Activated CD8-positive, alpha-beta T cell treated with anti-CD3 and anti-CD28 coated beads for 36 hours (primary cell): Measurements from ENCODE around the gene CNTNAP1. TPM values are rescaled to one million over a fixed set of nuclear protein-coding genes. Genes with fewer than 3 reads are reported as not detected.
"Not testable (repeated sequence)": the region's sequence is repeated elsewhere in the genome, so short reads cannot be mapped to it uniquely, and the experiment has no call there.

Experiments used
- ATAC-seq: fragments of 200-7000 bp; cut with Tn5 transposase; one replicate; pipeline ENCODE4 v1.10.0; 2021; ENCODE audit warnings: mild to moderate bottlenecking, moderate library complexity
- CTCF ChIA-PET: fragments of 350-600 bp; sonication (Branson Sonifier 250); formaldehyde crosslinking; loops from one replicate; lab custom pipeline; 2021; ENCODE audit warnings: antibody characterized with exemption; lab: Charles Lee
- POLR2A ChIA-PET: fragments of 350-600 bp; sonication (Branson Sonifier 250); formaldehyde crosslinking; loops from one replicate; lab custom pipeline; 2021; ENCODE audit warnings: antibody characterized with exemption; lab: Charles Lee
- DNase-seq: peaks from one replicate; pipeline ENCODE4 v3.0.0-alpha.2; 2020
- H3K27ac Mint-ChIP-seq: one replicate; pipeline ENCODE4 v1.8.0; 2021; ENCODE audit warnings: mild to moderate bottlenecking, mixed read lengths
- H3K27me3 Mint-ChIP-seq: one replicate; pipeline ENCODE4 v1.8.0; 2021; ENCODE audit warnings: mixed read lengths
- H3K36me3 Mint-ChIP-seq: one replicate; pipeline ENCODE4 v1.8.0; 2021; ENCODE audit warnings: low read depth, mixed read lengths
- H3K4me1 Mint-ChIP-seq: one replicate; pipeline ENCODE4 v1.8.0; 2021; ENCODE audit warnings: low read depth, mixed read lengths
- H3K4me3 Mint-ChIP-seq: one replicate; pipeline ENCODE4 v1.8.0; 2021; ENCODE audit warnings: mild to moderate bottlenecking, moderate library complexity, mixed read lengths
- H3K9me3 Mint-ChIP-seq: one replicate; pipeline ENCODE4 v1.8.0; 2021; ENCODE audit warnings: mixed read lengths
- CTCF ChIP-seq: fragments of 200-600 bp; IDR thresholded peaks from one replicate; pipeline ENCODE4 v1.8.0; 2022; ENCODE audit warnings: antibody characterized with exemption, mild to moderate bottlenecking
- intact Hi-C: fragments of 100-400 bp; cut with micrococcal nuclease; formaldehyde crosslinking; loops from one replicate; pipeline ENCODE4 v1.10.0; 2022
- total RNA-seq, 2 experiments: library from RNA; stranded (reverse); gene quantifications; one replicate each; pipeline ENCODE4 v1.2.3, GENCODE V29; 2021

CNTNAP1 gene
- total RNA-seq, 2 experiments from 2014 or later = 0.13 to 0.25 TPM

GRCh38 chr17:42720996-42721583, 38.8 kb downstream of the CNTNAP1 start:
- peak; percentile 81 for TF ChIP-seq CTCF
- Mint-ChIP-seq H3K4me3 (no peak overlapping the region), H3K36me3 (peaks cover 42% of the 10 kb centered on the region), H3K27me3 (no peaks in the 10 kb centered on the region), H3K4me1 (no peaks in the 10 kb centered on the region), H3K9me3 (no peaks in the 10 kb centered on the region), H3K27ac (no peak overlapping the region)
- ATAC-seq (peak; percentile 75), DNase-seq (peak; percentile 43)
- ChIA-PET POLR2A (no interaction called here), CTCF (interaction anchor here (0.8 to 4.1 kb wide), 6 partner anchors 11 to 208 kb away, joined by 3 to 54 read pairs (median 4); partner anchors contain the start of gene RAMP2)
- intact Hi-C loops = loop anchor here (2.0 to 10.0 kb wide), 2 partner anchors 42 to 214 kb away; no protein-coding TSS in a partner anchor

- CTCF ChIA-PET = interaction anchor here (1.2 kb wide), 1 partner anchor 40 kb away, joined by 5 read pairs; no protein-coding TSS in a partner anchor
- no peak for ATAC-seq
- H3K9me3 Mint-ChIP-seq = no peaks in the 10 kb centered on the region
Measured at GRCh38 chr17:42723636-42724035, 41.3 kb downstream of the CNTNAP1 start.

GRCh38 chr17:42725143-42725542, 42.8 kb downstream of the CNTNAP1 start:
- Mint-ChIP-seq H3K4me1 (no peaks in the 10 kb centered on the region), H3K4me3 (no peak overlapping the region), H3K9me3 (no peaks in the 10 kb centered on the region), H3K27ac (no peak overlapping the region), H3K36me3 (peaks cover 25% of the 10 kb centered on the region), H3K27me3 (no peaks in the 10 kb centered on the region)
- no peak for TF ChIP-seq CTCF
- ChIA-PET POLR2A (interaction anchor here (0.6 kb wide), 1 partner anchor 14 kb away, joined by 4 read pairs; no protein-coding TSS in a partner anchor), CTCF (interaction anchor here (1.1 to 1.3 kb wide), 3 partner anchors 13 to 146 kb away, joined by 4 read pairs; no protein-coding TSS in a partner anchor)
- DNase-seq = no peak
- ATAC-seq = no peak
- intact Hi-C loops = loop anchor here (10.0 kb wide), 1 partner anchor 210 kb away; no protein-coding TSS in a partner anchor

More at GRCh38 chr17:42723636-42724035, 41.3 kb downstream of the CNTNAP1 start:
- no peak overlapping the region for H3K27ac Mint-ChIP-seq
- intact Hi-C loops = loop anchor here (10.0 kb wide), 1 partner anchor 211 kb away; no protein-coding TSS in a partner anchor
- no peak overlapping the region for H3K4me3 Mint-ChIP-seq
- no peaks in the 10 kb centered on the region for H3K27me3 Mint-ChIP-seq
- POLR2A ChIA-PET = no interaction called here
- H3K36me3 Mint-ChIP-seq = peaks cover 31% of the 10 kb centered on the region
- no peak for TF ChIP-seq CTCF
- no peak for DNase-seq
- no peaks in the 10 kb centered on the region for H3K4me1 Mint-ChIP-seq

GRCh38 chr17:42740699-42741098, 58.4 kb downstream of the CNTNAP1 start:
- H3K36me3 Mint-ChIP-seq = no peaks in the 10 kb centered on the region
- no peak for TF ChIP-seq CTCF
- no peaks in the 10 kb centered on the region for H3K27me3 Mint-ChIP-seq
- intact Hi-C loops = no loop called here
- H3K4me1 Mint-ChIP-seq = peaks cover 15% of the 10 kb centered on the region
- DNase-seq = no peak
- H3K27ac Mint-ChIP-seq = no peak overlapping the region
- no peak overlapping the region for H3K4me3 Mint-ChIP-seq
- ATAC-seq = no peak
- H3K9me3 Mint-ChIP-seq = no peaks in the 10 kb centered on the region
- POLR2A ChIA-PET = interaction anchor here (0.5 kb wide), 1 partner anchor 21 kb away, joined by 3 read pairs; no protein-coding TSS in a partner anchor
- CTCF ChIA-PET = interaction anchor here (2.2 kb wide), 1 partner anchor 22 kb away, joined by 8 read pairs; no protein-coding TSS in a partner anchor

- H3K9me3 Mint-ChIP-seq, ATAC-seq, H3K27ac Mint-ChIP-seq, DNase-seq, H3K36me3 Mint-ChIP-seq, H3K4me3 Mint-ChIP-seq, intact Hi-C loops, H3K27me3 Mint-ChIP-seq: not testable (repeated sequence)
- CTCF ChIA-PET = interaction anchor here (0.6 to 2.2 kb wide), 5 partner anchors 17 to 165 kb away, joined by 3 to 8 read pairs (median 5); partner anchors contain the start of gene RAMP2
- POLR2A ChIA-PET = interaction anchor here (1.1 to 1.5 kb wide), 3 partner anchors 12 to 65 kb away, joined by 3 to 5 read pairs (median 4); no protein-coding TSS in a partner anchor
- peaks cover 15% of the 10 kb centered on the region for H3K4me1 Mint-ChIP-seq
Measured at GRCh38 chr17:42742916-42743315, 60.6 kb downstream of the CNTNAP1 start.
